Hepatocyte (in vitro differentiated cells): ENCODE data around the gene IQCF5. TPM values are rescaled to one million over a fixed set of nuclear protein-coding genes. Genes with fewer than 3 reads are reported as not detected.

Experiments
- DNase-seq: peaks from one replicate; pipeline ENCODE4 v3.0.0-alpha.2; 2016; ENCODE audit warnings: low spot score
- H2AFZ ChIP-seq: fragments of 200-600 bp; sonication (generic); 2 replicates; pipeline ENCODE4 v1.6.0; 2016; ENCODE audit warnings: antibody characterized with exemption, mild to moderate bottlenecking
- H3K27ac ChIP-seq: fragments of 200-600 bp; sonication (generic); 2 replicates; pipeline ENCODE4 v1.5.1; 2016; ENCODE audit warnings: mild to moderate bottlenecking
- H3K27me3 ChIP-seq: fragments of 200-600 bp; sonication (generic); 2 replicates; pipeline ENCODE4 v1.6.1; 2016
- H3K36me3 ChIP-seq: fragments of 200-600 bp; sonication (generic); replicated peaks from 2 replicates; pipeline ENCODE4 v1.5.1; 2016; ENCODE audit warnings: low read depth; ENCODE audit not compliant: insufficient read depth
- H3K4me1 ChIP-seq: fragments of 200-600 bp; sonication (generic); 2 replicates; pipeline ENCODE4 v1.5.1; 2016; ENCODE audit warnings: mild to moderate bottlenecking, moderate library complexity; ENCODE audit not compliant: insufficient read depth
- H3K4me2 ChIP-seq: fragments of 200-600 bp; sonication (generic); 2 replicates; pipeline ENCODE4 v1.6.0; 2016
- H3K4me3 ChIP-seq: fragments of 200-600 bp; sonication (generic); 2 replicates; pipeline ENCODE4 v1.5.1; 2016; ENCODE audit warnings: mild to moderate bottlenecking
- H3K79me2 ChIP-seq: fragments of 200-600 bp; sonication (generic); 2 replicates; pipeline ENCODE4 v1.6.0; 2017; ENCODE audit warnings: mild to moderate bottlenecking
- H3K9me2 ChIP-seq: fragments of 200-600 bp; sonication (generic); replicated peaks from 2 replicates; pipeline ENCODE4 v1.6.0; 2017; ENCODE audit warnings: mild to moderate bottlenecking; ENCODE audit not compliant: insufficient read depth
- H3K9me3 ChIP-seq: fragments of 200-600 bp; sonication (generic); 2 replicates; pipeline ENCODE4 v1.5.1; 2016; ENCODE audit warnings: low read depth, mild to moderate bottlenecking
- H4K20me1 ChIP-seq: fragments of 200-600 bp; sonication (generic); 2 replicates; pipeline ENCODE4 v1.6.0; 2016; ENCODE audit warnings: mild to moderate bottlenecking; ENCODE audit not compliant: insufficient read depth, poor library complexity, severe bottlenecking
- EZH2 ChIP-seq: fragments of 200-600 bp; sonication (generic); IDR thresholded peaks from 2 replicates; pipeline ENCODE4 v1.6.1; 2016; ENCODE audit warnings: antibody characterized with exemption, mild to moderate bottlenecking, borderline replicate concordance
- EZH2phosphoT487 ChIP-seq: fragments of 200-600 bp; sonication (generic); IDR thresholded peaks from one replicate; pipeline ENCODE4 v1.6.1; 2018; ENCODE audit warnings: antibody characterized with exemption, mild to moderate bottlenecking, low read depth, moderate library complexity; ENCODE audit not compliant: unreplicated experiment, severe bottlenecking
- WGBS: methylation state at CpG from one replicate; pipeline ENCODE4 v1.1.6; 2016; ENCODE audit warnings: low lambda C conversion rate; ENCODE audit errors: missing lambda C conversion rate; 5-methylcytosine and 5-hydroxymethylcytosine counted together
- polyA plus RNA-seq: library from polyadenylated mRNA; unstranded; fragments of >200 nt; fragmentation: Nextera tagmentation; extraction: Ambion mirVana; gene quantifications from 2 replicates; pipeline ENCODE4 v1.2.1, GENCODE V29; 2016
- total RNA-seq: library from RNA; depleted of rRNA; stranded (reverse); fragments of >200 nt; gene quantifications from 2 replicates; pipeline ENCODE4 v1.2.3, GENCODE V29; 2014
- TF ChIP-seq, protein P1 (sequence below): fragments of 200-600 bp; sonication (generic); IDR thresholded peaks from 2 replicates; pipeline ENCODE4 v1.5.1; 2016; ENCODE audit warnings: antibody characterized with exemption, mild to moderate bottlenecking; ENCODE audit not compliant: poor library complexity

Gene IQCF5
- total RNA-seq (not detected in 2 replicates), polyA plus RNA-seq (not detected in 2 replicates)

DNA sequence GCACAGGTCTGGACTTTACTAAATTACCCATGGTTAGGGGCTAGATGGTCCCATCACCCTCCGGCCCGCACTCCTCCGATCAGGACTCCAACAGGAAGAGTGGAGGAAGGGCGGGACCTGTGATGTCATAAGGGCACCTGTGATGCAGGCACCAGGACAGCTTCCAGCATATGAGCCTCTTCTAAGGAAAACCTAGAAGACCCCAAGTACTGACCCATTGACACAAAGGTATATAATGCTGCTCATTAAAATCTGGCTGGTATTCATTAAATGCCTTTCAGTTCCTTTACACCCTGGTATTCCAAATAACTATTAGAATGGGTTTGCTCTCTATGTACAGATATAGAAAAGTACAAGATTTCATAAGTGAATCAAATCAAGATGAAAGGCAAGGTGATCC is at the start of gene IQCF5:
Gene IQCF5, minus strand, starts transcription at position 101 of the 400 bp plus-strand sequence. Its CDS starts 70 bp downstream, at position 31.
- no peaks in the 10 kb centered on the region for H3K9me2 ChIP-seq
- H4K20me1 ChIP-seq: no peaks in the 10 kb centered on the region
- H3K27ac ChIP-seq: no peak within 1 kb of the TSS
- H3K9me3 ChIP-seq: no peaks in the 10 kb centered on the region
- no peak for DNase-seq
- no peaks in the 10 kb centered on the region for H3K36me3 ChIP-seq
- H3K4me2 ChIP-seq: no peak within 1 kb of the TSS
- no peak within 1 kb of the TSS for H3K4me3 ChIP-seq
- no peaks in the 10 kb centered on the region for H3K4me1 ChIP-seq
- no peaks in the 10 kb centered on the region for H3K79me2 ChIP-seq
- H3K27me3 ChIP-seq: no peaks in the 10 kb centered on the region
- no peak within 1 kb of the TSS for H2AFZ ChIP-seq
- WGBS: 86% methylated on average over 4 of the region's 4 CpGs
- TF ChIP-seq EZH2phosphoT487 (no peak), EZH2 (no peak)
- TF ChIP-seq, protein P1, sequence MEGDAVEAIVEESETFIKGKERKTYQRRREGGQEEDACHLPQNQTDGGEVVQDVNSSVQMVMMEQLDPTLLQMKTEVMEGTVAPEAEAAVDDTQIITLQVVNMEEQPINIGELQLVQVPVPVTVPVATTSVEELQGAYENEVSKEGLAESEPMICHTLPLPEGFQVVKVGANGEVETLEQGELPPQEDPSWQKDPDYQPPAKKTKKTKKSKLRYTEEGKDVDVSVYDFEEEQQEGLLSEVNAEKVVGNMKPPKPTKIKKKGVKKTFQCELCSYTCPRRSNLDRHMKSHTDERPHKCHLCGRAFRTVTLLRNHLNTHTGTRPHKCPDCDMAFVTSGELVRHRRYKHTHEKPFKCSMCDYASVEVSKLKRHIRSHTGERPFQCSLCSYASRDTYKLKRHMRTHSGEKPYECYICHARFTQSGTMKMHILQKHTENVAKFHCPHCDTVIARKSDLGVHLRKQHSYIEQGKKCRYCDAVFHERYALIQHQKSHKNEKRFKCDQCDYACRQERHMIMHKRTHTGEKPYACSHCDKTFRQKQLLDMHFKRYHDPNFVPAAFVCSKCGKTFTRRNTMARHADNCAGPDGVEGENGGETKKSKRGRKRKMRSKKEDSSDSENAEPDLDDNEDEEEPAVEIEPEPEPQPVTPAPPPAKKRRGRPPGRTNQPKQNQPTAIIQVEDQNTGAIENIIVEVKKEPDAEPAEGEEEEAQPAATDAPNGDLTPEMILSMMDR: no peak

- WGBS: 84% methylated on average over 11 of the region's 11 CpGs
- Histone ChIP-seq H3K4me1 (no peaks in the 10 kb centered on the region), H3K4me2 (no peak overlapping the region), H3K9me3 (no peaks in the 10 kb centered on the region), H3K27ac (no peak overlapping the region), H4K20me1 (no peaks in the 10 kb centered on the region), H2AFZ (no peak overlapping the region), H3K4me3 (no peak overlapping the region), H3K79me2 (no peaks in the 10 kb centered on the region), H3K36me3 (no peaks in the 10 kb centered on the region), H3K27me3 (no peaks in the 10 kb centered on the region), H3K9me2 (no peaks in the 10 kb centered on the region)
- TF ChIP-seq, protein P1: no peak
- TF ChIP-seq EZH2phosphoT487 (no peak), EZH2 (no peak)
- DNase-seq: no peak
Observed at GRCh38 chr3:51921081-51921578, 45.7 kb upstream of the IQCF5 start.

DNA sequence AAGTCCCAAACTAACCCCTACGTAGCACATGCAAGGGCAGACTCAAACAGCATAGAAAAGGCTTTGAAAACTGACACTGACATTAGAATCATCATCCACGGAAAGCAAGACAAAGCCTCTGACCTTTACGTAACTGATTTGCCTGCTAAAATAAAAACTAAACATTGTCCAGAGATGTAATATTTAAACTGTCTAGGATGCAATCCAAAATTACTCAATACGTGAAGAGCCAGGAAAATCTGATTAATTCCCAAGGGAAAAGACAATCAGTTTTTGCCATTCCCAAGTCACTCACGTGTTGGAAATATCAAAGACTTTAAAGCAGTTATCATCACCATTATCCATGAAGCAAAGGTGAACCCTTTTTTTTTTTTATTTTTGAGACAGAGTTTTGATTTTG is 41.0 kb upstream of the IQCF5 start:
- TF ChIP-seq EZH2 (no peak), EZH2phosphoT487 (no peak)
- TF ChIP-seq, protein P1: no peak
- 64% methylated on average over 5 of the region's 5 CpGs for WGBS

GRCh38 chr3:51908026-51908425 is 32.6 kb upstream of the IQCF5 start:
- no peaks in the 10 kb centered on the region for H3K36me3 ChIP-seq
- no peaks in the 10 kb centered on the region for H3K9me3 ChIP-seq
- no peaks in the 10 kb centered on the region for H3K4me1 ChIP-seq
- H3K4me3 ChIP-seq: no peak overlapping the region
- no peak overlapping the region for H3K27ac ChIP-seq
- H3K27me3 ChIP-seq: no peaks in the 10 kb centered on the region
- H3K79me2 ChIP-seq: no peaks in the 10 kb centered on the region
- 85% methylated on average over 4 of the region's 4 CpGs for WGBS
- H2AFZ ChIP-seq: no peak overlapping the region
- no peaks in the 10 kb centered on the region for H4K20me1 ChIP-seq
- no peak overlapping the region for H3K4me2 ChIP-seq
- H3K9me2 ChIP-seq: no peaks in the 10 kb centered on the region
- TF ChIP-seq, protein P1: no peak
- TF ChIP-seq EZH2phosphoT487 (no peak), EZH2 (no peak)
- no peak for DNase-seq

More for the DNA sequence above, 41.0 kb upstream of the IQCF5 start:
- no peaks in the 10 kb centered on the region for H3K79me2 ChIP-seq
- H3K4me1 ChIP-seq: no peaks in the 10 kb centered on the region
- H2AFZ ChIP-seq: no peak overlapping the region
- H3K9me2 ChIP-seq: no peaks in the 10 kb centered on the region
- no peak overlapping the region for H3K4me2 ChIP-seq
- no peaks in the 10 kb centered on the region for H3K36me3 ChIP-seq
- no peak for DNase-seq
- no peaks in the 10 kb centered on the region for H4K20me1 ChIP-seq
- no peak overlapping the region for H3K27ac ChIP-seq
- H3K4me3 ChIP-seq: no peak overlapping the region
- no peaks in the 10 kb centered on the region for H3K9me3 ChIP-seq
- no peaks in the 10 kb centered on the region for H3K27me3 ChIP-seq
